MM.1S (cell line): ENCODE results near the gene BTBD3.

Source experiments
- DNase-seq: peaks from one replicate; pipeline ENCODE4 v3.0.0-alpha.2; 2015
- H2AFZ ChIP-seq: fragments of 300-600 bp; sonication (generic); 2 replicates; pipeline ENCODE4 v1.6.0; 2016; ENCODE audit warnings: antibody characterized with exemption, low read length
- H3F3A ChIP-seq: fragments of 300-600 bp; sonication (generic); 2 replicates; pipeline ENCODE4 v1.6.1; 2016; ENCODE audit warnings: mild to moderate bottlenecking, antibody characterized with exemption, low read length, moderate library complexity, mixed read lengths; ENCODE audit not compliant: insufficient read depth
- H3K27ac ChIP-seq: fragments of 300-600 bp; sonication (generic); 2 replicates; pipeline ENCODE4 v1.5.1; 2016; ENCODE audit warnings: mild to moderate bottlenecking, low read length
- H3K27me3 ChIP-seq: fragments of 300-600 bp; sonication (generic); replicated peaks from 2 replicates; pipeline ENCODE4 v1.6.0; 2016; ENCODE audit warnings: low read length; ENCODE audit not compliant: insufficient read depth
- H3K36me3 ChIP-seq: fragments of 300-600 bp; sonication (generic); replicated peaks from 2 replicates; pipeline ENCODE4 v1.6.1; 2016; ENCODE audit warnings: mild to moderate bottlenecking, low read length, mixed read lengths; ENCODE audit not compliant: insufficient read depth
- H3K4me1 ChIP-seq: fragments of 300-600 bp; sonication (generic); 2 replicates; pipeline ENCODE4 v1.6.1; 2016; ENCODE audit warnings: low read length, mixed read lengths
- H3K4me2 ChIP-seq: fragments of 300-600 bp; sonication (generic); 2 replicates; pipeline ENCODE4 v1.6.0; 2016; ENCODE audit warnings: low read depth, low read length
- H3K4me3 ChIP-seq: fragments of 300-600 bp; sonication (generic); 2 replicates; pipeline ENCODE4 v1.5.1; 2016; ENCODE audit warnings: low read length, mixed read lengths
- H3K79me2 ChIP-seq: fragments of 300-600 bp; sonication (generic); 2 replicates; pipeline ENCODE4 v1.6.1; 2016; ENCODE audit warnings: mixed run types, low read length, mixed read lengths
- H3K9ac ChIP-seq: fragments of 300-600 bp; sonication (generic); 2 replicates; pipeline ENCODE4 v1.6.1; 2016; ENCODE audit warnings: low read length, mixed read lengths
- H3K9me2 ChIP-seq: fragments of 300-600 bp; sonication (generic); replicated peaks from 2 replicates; pipeline ENCODE4 v1.6.1; 2016; ENCODE audit warnings: mild to moderate bottlenecking, low read length, mixed read lengths; ENCODE audit not compliant: insufficient read depth
- H3K9me3 ChIP-seq: fragments of 300-600 bp; sonication (generic); replicated peaks from 2 replicates; pipeline ENCODE4 v1.6.1; 2016; ENCODE audit warnings: mild to moderate bottlenecking, low read length, mixed read lengths; ENCODE audit not compliant: insufficient read depth
- H4K20me1 ChIP-seq: fragments of 300-600 bp; sonication (generic); 2 replicates; pipeline ENCODE4 v1.6.1; 2016; ENCODE audit warnings: mild to moderate bottlenecking, low read length, moderate library complexity, mixed read lengths; ENCODE audit not compliant: insufficient read depth
- CTCF ChIP-seq: fragments of 300-600 bp; sonication (generic); IDR thresholded peaks from 2 replicates; pipeline ENCODE4 v1.5.1; 2016; ENCODE audit warnings: antibody characterized with exemption, low read length, mixed read lengths
- EZH2 ChIP-seq: fragments of 300-600 bp; sonication (generic); optimal IDR thresholded peaks from 2 replicates; pipeline ENCODE3; 2017; ENCODE audit warnings: low read depth, mild to moderate bottlenecking, antibody characterized with exemption, low read length, mixed read lengths
- EZH2phosphoT487 ChIP-seq: fragments of 300-600 bp; sonication (generic); IDR thresholded peaks from 2 replicates; pipeline ENCODE4 v1.6.1; 2018; ENCODE audit warnings: antibody characterized with exemption, low read length

BTBD3 gene

GRCh38 chr20:11919581-11919980 lies 1.9 kb downstream of the BTBD3 start:
- peak overlapping the region; percentile 68 for H3K4me3 ChIP-seq
- no peaks in the 10 kb centered on the region for H3K27me3 ChIP-seq
- peak overlapping the region; percentile 87 for H3K9ac ChIP-seq
- peaks cover 7% of the 10 kb centered on the region for H3K4me1 ChIP-seq
- H3K27ac ChIP-seq: peak overlapping the region; percentile 83; the same call in 1 of the 2 replicates
- no peak overlapping the region for H2AFZ ChIP-seq
- no peaks in the 10 kb centered on the region for H4K20me1 ChIP-seq
- TF ChIP-seq EZH2 (no peak), CTCF (no peak), EZH2phosphoT487 (no peak)
- no peaks in the 10 kb centered on the region for H3K9me2 ChIP-seq
- peak overlapping the region; percentile 74 for H3K4me2 ChIP-seq
- H3K9me3 ChIP-seq: no peaks in the 10 kb centered on the region
- peak; percentile 19 for DNase-seq
- H3K79me2 ChIP-seq: peaks cover 53% of the 10 kb centered on the region
- H3F3A ChIP-seq: 0 out of 2 replicates have a peak, but pooled peaks cover 6% of the 10 kb centered on the region
- peaks cover 10% of the 10 kb centered on the region; the same call in 1 of the 2 replicates for H3K36me3 ChIP-seq

GRCh38 chr20:11920083-11920482 lies 2.4 kb downstream of the BTBD3 start:
- H3F3A ChIP-seq: 0 out of 2 replicates have a peak, but pooled peaks cover 6% of the 10 kb centered on the region
- H3K27ac ChIP-seq: peak overlapping the region; percentile 83; the same call in 1 of the 2 replicates
- TF ChIP-seq CTCF (no peak), EZH2 (no peak), EZH2phosphoT487 (no peak)
- H3K9me2 ChIP-seq: no peaks in the 10 kb centered on the region
- H3K4me2 ChIP-seq: peak overlapping the region; percentile 74
- no peaks in the 10 kb centered on the region for H3K9me3 ChIP-seq
- H3K9ac ChIP-seq: peak overlapping the region; percentile 87; the same call in 1 of the 2 replicates
- H3K4me3 ChIP-seq: peak overlapping the region; percentile 68
- H3K27me3 ChIP-seq: no peaks in the 10 kb centered on the region
- no peak for DNase-seq
- H2AFZ ChIP-seq: no peak overlapping the region
- H3K79me2 ChIP-seq: peaks cover 58% of the 10 kb centered on the region
- peaks cover 7% of the 10 kb centered on the region for H3K4me1 ChIP-seq
- H4K20me1 ChIP-seq: no peaks in the 10 kb centered on the region
- peaks cover 10% of the 10 kb centered on the region; the same call in 1 of the 2 replicates for H3K36me3 ChIP-seq

- H3K4me2 ChIP-seq: no peak overlapping the region
- no peaks in the 10 kb centered on the region for H3K9me2 ChIP-seq
- no peak overlapping the region for H3K9ac ChIP-seq
- peaks cover 59% of the 10 kb centered on the region for H3K79me2 ChIP-seq
- H3K27ac ChIP-seq: no peak overlapping the region
- H3K9me3 ChIP-seq: no peaks in the 10 kb centered on the region
- no peaks in the 10 kb centered on the region for H3K27me3 ChIP-seq
- no peak overlapping the region for H3K4me3 ChIP-seq
- no peaks in the 10 kb centered on the region for H4K20me1 ChIP-seq
- H3K4me1 ChIP-seq: peaks cover 7% of the 10 kb centered on the region
- DNase-seq: no peak
- TF ChIP-seq EZH2phosphoT487 (no peak), EZH2 (no peak), CTCF (no peak)
- no peak overlapping the region for H2AFZ ChIP-seq
- H3K36me3 ChIP-seq: peaks cover 10% of the 10 kb centered on the region; the same call in 1 of the 2 replicates
- H3F3A ChIP-seq: 0 out of 2 replicates have a peak, but pooled peaks cover 6% of the 10 kb centered on the region
Measured at GRCh38 chr20:11921321-11921720, 3.6 kb downstream of the BTBD3 start.
